Breast epithelium (tissue), 3 donors: Measurements from ENCODE around the gene MTHFS.

Experiments used
- POLR2A ChIP-seq: fragments of 450-650 bp; IDR thresholded peaks from one replicate; pipeline ENCODE4 v1.6.1; 2016; ENCODE audit warnings: antibody characterized with exemption, mild to moderate bottlenecking, moderate library complexity
- POLR2AphosphoS5 ChIP-seq, 3 donors: sonication (generic); formaldehyde crosslinking; IDR thresholded peaks; one replicate each; pipeline ENCODE4 v1.6.1; 2017; ENCODE audit warnings: antibody characterized with exemption in 3 of 3
- TF ChIP-seq, protein P1 (sequence below), 3 donors: fragments of 450-650 bp; IDR thresholded peaks; one replicate each; pipeline ENCODE4 v1.5.1; 2016 to 2017; ENCODE audit warnings: antibody characterized with exemption in 3 of 3, mild to moderate bottlenecking in 3 of 3, moderate library complexity in 3 of 3

- TF ChIP-seq, protein P1, sequence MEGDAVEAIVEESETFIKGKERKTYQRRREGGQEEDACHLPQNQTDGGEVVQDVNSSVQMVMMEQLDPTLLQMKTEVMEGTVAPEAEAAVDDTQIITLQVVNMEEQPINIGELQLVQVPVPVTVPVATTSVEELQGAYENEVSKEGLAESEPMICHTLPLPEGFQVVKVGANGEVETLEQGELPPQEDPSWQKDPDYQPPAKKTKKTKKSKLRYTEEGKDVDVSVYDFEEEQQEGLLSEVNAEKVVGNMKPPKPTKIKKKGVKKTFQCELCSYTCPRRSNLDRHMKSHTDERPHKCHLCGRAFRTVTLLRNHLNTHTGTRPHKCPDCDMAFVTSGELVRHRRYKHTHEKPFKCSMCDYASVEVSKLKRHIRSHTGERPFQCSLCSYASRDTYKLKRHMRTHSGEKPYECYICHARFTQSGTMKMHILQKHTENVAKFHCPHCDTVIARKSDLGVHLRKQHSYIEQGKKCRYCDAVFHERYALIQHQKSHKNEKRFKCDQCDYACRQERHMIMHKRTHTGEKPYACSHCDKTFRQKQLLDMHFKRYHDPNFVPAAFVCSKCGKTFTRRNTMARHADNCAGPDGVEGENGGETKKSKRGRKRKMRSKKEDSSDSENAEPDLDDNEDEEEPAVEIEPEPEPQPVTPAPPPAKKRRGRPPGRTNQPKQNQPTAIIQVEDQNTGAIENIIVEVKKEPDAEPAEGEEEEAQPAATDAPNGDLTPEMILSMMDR (IDR thresholded peaks at IDR 0.05) = no peak
- no peak for TF ChIP-seq POLR2A
- TF ChIP-seq POLR2AphosphoS5 (IDR thresholded peaks at IDR 0.05) = no peak
These were observed 515 bp upstream of the MTHFS start for GRCh38 chr15:79897380-79897678.
